ENCODE data around the gene RAD51B. TPM values are rescaled to one million over a fixed set of nuclear protein-coding genes. Genes with fewer than 3 reads are reported as not detected.
A peak's percentile ranks its signal among the peaks of the same experiment; 100 is the strongest.

Gene RAD51B
- total RNA-seq, 4 donors from 2014 or later = 14.0 to 16.4 (median 14.8) TPM

GRCh38 chr14:68273413-68273812 is 453.8 kb downstream of the RAD51B start:
- intact Hi-C loops (cut with DNase I) = no loop called here
- Histone ChIP-seq H3K36me3 (no peaks in the 10 kb centered on the region), H3K9me3 (no peaks in the 10 kb centered on the region), H3K27ac (no peak overlapping the region), H3K27me3 (no peaks in the 10 kb centered on the region), H3K4me1 (peaks cover 0 to 20% of the 10 kb centered on the region in 2 donors), H3K4me3 (replicated peaks in 1 of 3) (no peak overlapping the region)
- 68 to 72% methylated on average over 4 of the region's 4 CpGs for WGBS, 2 donors
- no peak for TF ChIP-seq CTCF (IDR thresholded peaks at IDR 0.05)
- TF ChIP-seq POLR2A (IDR thresholded peaks at IDR 0.05) = no peak
- DNase-seq = peak in 1 of 2 donors; percentile 24

GRCh38 chr14:68274725-68275124 is 455.1 kb downstream of the RAD51B start:
- DNase-seq = no peak
- H3K27me3 ChIP-seq = no peaks in the 10 kb centered on the region
- H3K4me3 ChIP-seq (replicated peaks in 1 of 3) = no peak overlapping the region
- intact Hi-C loops (cut with DNase I) = no loop called here
- H3K4me1 ChIP-seq = peaks cover 0 to 22% of the 10 kb centered on the region in 2 donors
- no peak overlapping the region for H3K27ac ChIP-seq
- no peaks in the 10 kb centered on the region for H3K9me3 ChIP-seq
- WGBS, 2 donors = 88 to 94% methylated on average over 2 of the region's 2 CpGs
- no peak for TF ChIP-seq POLR2A (IDR thresholded peaks at IDR 0.05)
- no peak for TF ChIP-seq CTCF (IDR thresholded peaks at IDR 0.05)
- H3K36me3 ChIP-seq = no peaks in the 10 kb centered on the region

- peaks cover 13 to 33% of the 10 kb centered on the region in 2 donors for H3K4me1 ChIP-seq
- no peaks in the 10 kb centered on the region for H3K36me3 ChIP-seq
- 93 to 94% methylated on average over 5 of the region's 5 CpGs for WGBS, 2 donors
- DNase-seq = peak in 1 of 2 donors; percentile 14
- no peak overlapping the region for H3K4me3 ChIP-seq (replicated peaks in 1 of 3)
- intact Hi-C loops (cut with DNase I) = no loop called here
- H3K27me3 ChIP-seq = no peaks in the 10 kb centered on the region
- no peaks in the 10 kb centered on the region for H3K9me3 ChIP-seq
- no peak overlapping the region for H3K27ac ChIP-seq
- no peak for TF ChIP-seq POLR2A (IDR thresholded peaks at IDR 0.05)
- no peak for TF ChIP-seq CTCF (IDR thresholded peaks at IDR 0.05)
Observed at GRCh38 chr14:68278576-68279436, 459.2 kb downstream of the RAD51B start.

- H3K4me1 ChIP-seq = peaks cover 17 to 39% of the 10 kb centered on the region in 2 donors
- no peaks in the 10 kb centered on the region for H3K36me3 ChIP-seq
- no peak overlapping the region for H3K27ac ChIP-seq
- no peaks in the 10 kb centered on the region for H3K9me3 ChIP-seq
- WGBS, 2 donors = 94 to 95% methylated on average over 3 of the region's 3 CpGs
- no peak for DNase-seq
- no peak overlapping the region for H3K4me3 ChIP-seq (replicated peaks in 1 of 3)
- intact Hi-C loops (cut with DNase I) = no loop called here
- TF ChIP-seq CTCF (IDR thresholded peaks at IDR 0.05) = no peak
- no peak for TF ChIP-seq POLR2A (IDR thresholded peaks at IDR 0.05)
- no peaks in the 10 kb centered on the region for H3K27me3 ChIP-seq
Observed at GRCh38 chr14:68279437-68279720, 459.8 kb downstream of the RAD51B start.

GRCh38 chr14:68279777-68280233 is 460.2 kb downstream of the RAD51B start:
- H3K27me3 ChIP-seq = no peaks in the 10 kb centered on the region
- no peak overlapping the region for H3K4me3 ChIP-seq (replicated peaks in 1 of 3)
- H3K27ac ChIP-seq = no peak overlapping the region
- TF ChIP-seq POLR2A (IDR thresholded peaks at IDR 0.05) (no peak), CTCF (IDR thresholded peaks at IDR 0.05) (no peak)
- no peaks in the 10 kb centered on the region for H3K9me3 ChIP-seq
- no peaks in the 10 kb centered on the region for H3K36me3 ChIP-seq
- intact Hi-C loops (cut with DNase I) = no loop called here
- no peak for DNase-seq
- 86 to 89% methylated on average over 4 of the region's 4 CpGs for WGBS, 2 donors
- peaks cover 21 to 43% of the 10 kb centered on the region in 2 donors for H3K4me1 ChIP-seq

Data from thyroid gland (tissue), 4 donors.